Loucy (cell line): Measurements from ENCODE around the gene IGSF8.

ENCODE experiments used
- CTCF ChIP-seq: fragments of 200-600 bp; sonication (generic); conservative IDR thresholded peaks from 2 replicates; pipeline ENCODE4 v1.5.1; 2014; ENCODE audit warnings: mild to moderate bottlenecking, antibody characterized with exemption, low read length
- EZH2phosphoT487 ChIP-seq: fragments of 200-600 bp; IDR thresholded peaks from 2 replicates; pipeline ENCODE4 v1.6.1; 2018; ENCODE audit warnings: antibody characterized with exemption, mild to moderate bottlenecking, moderate library complexity, borderline replicate concordance

GRCh38 chr1:160129966-160130365, 31.5 kb upstream of the IGSF8 start:
- no peak for TF ChIP-seq CTCF
- no peak for TF ChIP-seq EZH2phosphoT487
